ENCODE measurements around the gene DGKQ.

The DGKQ gene

DNA sequence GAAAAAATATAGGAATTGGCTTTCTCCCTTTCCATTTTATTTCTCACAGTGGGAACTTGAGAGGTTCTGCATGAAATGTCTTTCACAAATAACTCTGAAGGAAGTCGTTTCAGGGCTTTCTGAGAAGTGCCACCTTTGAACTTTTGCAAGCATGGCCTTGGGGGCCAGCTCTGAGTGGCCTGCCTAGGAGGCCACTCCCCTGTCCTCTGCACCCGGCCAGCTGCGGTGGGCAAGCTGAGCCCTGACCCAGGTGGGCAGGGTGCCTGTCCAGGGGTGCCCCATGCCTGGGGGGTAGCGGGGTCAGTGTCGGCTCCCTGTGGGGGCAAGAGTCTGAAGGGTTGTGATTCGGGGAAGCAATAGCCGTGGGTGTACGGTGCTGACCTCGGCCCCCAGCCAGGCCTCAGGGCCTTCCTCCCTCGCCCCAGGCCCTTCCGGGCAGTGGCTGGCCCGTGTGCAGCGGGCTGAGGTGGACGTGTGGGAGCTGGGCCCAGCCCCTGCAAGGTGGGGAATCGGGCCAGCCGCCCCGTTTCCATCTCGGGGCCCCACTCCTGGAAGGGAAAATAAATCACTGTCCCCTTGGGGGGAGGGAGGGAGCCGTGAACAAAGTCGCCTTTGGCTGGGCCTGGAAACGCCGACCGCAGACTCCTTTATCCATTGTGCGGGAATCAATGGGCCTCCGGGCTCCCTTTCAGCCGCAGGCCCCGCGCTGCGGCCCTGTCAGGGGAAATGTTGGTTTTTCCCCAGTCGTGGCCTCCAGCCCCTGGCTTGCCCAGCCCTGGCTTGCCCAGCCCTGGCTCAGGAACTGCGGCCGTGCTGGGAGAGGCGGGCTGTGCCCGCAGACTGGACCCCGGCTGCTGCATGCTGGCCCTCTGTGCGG is 41.2 kb upstream of the DGKQ start:
- Histone ChIP-seq H3K27me3 (ENCODE audit: control insufficient read depth, insufficient read depth, low read length) (no peaks in the 10 kb centered on the region), H3K4me1 (ENCODE audit: control insufficient read depth, insufficient read depth, low read length) (peaks cover 2% of the 10 kb centered on the region), H3K36me3 (ENCODE audit: control insufficient read depth, insufficient read depth, low read length) (no peaks in the 10 kb centered on the region), H3K27ac (ENCODE audit: low read depth, low read length) (no peak overlapping the region), H3K4me3 (ENCODE audit: low read length) (no peak overlapping the region), H3K9ac (ENCODE audit: low read length) (no peak overlapping the region)

DNA sequence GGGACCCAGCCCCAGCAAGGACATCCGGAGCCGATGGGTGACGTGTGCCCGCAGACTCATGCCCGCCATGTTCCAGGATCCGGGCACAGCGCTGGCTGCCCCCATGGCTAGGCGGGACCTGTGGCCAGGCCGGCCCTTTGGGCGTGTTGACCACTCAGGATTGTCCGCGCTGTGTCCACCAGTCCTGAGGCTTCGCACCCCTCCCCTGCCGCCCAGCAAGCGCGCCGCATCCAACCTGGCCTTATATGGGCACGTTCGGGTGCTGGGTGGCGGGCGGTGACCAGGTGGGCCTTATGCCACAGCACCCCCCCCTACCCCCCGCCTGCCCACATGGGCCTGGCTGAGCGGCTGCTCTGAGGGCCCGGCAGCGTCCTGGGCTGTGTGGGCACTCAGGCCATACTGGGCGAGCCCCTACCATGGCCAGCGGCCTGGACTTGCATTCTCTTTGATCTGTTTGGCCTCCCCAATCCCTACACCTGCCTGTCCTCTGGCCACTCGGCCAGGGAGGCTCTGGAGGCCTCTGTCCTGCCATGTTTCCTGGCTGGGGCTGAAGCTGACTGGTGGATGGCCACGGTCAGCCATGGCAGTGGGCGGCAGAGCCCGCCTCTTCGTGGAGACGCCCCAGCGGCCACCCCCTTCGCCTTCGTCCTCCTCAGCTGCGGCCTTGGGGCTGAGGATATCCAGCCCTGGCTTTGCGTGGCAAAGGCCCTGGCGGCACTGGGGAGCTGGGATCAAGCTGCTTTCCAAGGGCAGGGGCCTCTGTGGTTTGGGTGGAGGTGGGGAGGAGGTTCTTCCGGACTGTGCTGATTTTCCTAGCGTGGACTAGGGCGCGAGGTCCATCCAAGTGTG is 40.1 kb upstream of the DGKQ start:
- no peak overlapping the region for H3K4me3 ChIP-seq (ENCODE audit: low read length)
- H3K27ac ChIP-seq (ENCODE audit: low read depth, low read length), result no peak overlapping the region
- H3K36me3 ChIP-seq (ENCODE audit: control insufficient read depth, insufficient read depth, low read length), result no peaks in the 10 kb centered on the region
- H3K4me1 ChIP-seq (ENCODE audit: control insufficient read depth, insufficient read depth, low read length), result peaks cover 6% of the 10 kb centered on the region
- H3K27me3 ChIP-seq (ENCODE audit: control insufficient read depth, insufficient read depth, low read length), result peaks cover 1% of the 10 kb centered on the region
- no peak overlapping the region for H3K9ac ChIP-seq (ENCODE audit: low read length)

DNA sequence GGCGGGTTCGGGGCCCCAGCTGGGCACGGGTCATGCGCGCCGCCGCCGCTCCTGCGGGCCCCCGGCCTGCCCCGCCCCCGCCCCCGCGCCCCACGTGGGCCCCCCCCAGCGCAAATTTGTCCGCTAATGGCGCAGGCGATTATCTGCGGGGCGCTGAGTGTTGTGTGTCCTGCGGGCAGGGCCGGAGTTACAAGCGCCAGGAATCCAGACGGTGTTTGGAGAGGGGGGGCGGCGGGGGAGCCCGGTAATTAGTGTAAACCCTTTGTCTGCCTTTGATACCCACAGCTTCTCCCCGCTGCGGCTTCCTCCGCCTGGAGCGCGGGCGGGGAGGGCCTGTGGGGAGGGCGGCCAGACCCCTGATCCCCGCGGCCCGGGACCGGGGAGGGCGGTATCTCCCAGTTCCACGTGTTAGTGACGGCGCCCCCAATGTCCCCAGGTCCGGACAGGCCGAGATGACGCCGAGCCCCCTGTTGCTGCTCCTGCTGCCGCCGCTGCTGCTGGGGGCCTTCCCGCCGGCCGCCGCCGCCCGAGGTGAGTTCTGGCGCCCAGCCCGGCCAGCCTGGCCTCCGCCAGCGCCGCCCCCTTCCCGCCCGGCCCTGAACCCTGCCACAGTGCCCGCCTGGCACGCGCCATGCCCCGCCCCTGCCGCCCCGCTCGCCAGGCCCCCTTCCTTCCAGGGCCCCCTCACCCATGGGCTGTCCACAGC is 38.8 kb upstream of the DGKQ start:
- Histone ChIP-seq H3K9ac (ENCODE audit: low read length) (no peak overlapping the region), H3K4me3 (ENCODE audit: low read length) (peak overlapping the region; percentile 48), H3K27ac (ENCODE audit: low read depth, low read length) (no peak overlapping the region), H3K36me3 (ENCODE audit: control insufficient read depth, insufficient read depth, low read length) (no peaks in the 10 kb centered on the region), H3K4me1 (ENCODE audit: control insufficient read depth, insufficient read depth, low read length) (peaks cover 6% of the 10 kb centered on the region), H3K27me3 (ENCODE audit: control insufficient read depth, insufficient read depth, low read length) (peaks cover 9% of the 10 kb centered on the region)

DNA sequence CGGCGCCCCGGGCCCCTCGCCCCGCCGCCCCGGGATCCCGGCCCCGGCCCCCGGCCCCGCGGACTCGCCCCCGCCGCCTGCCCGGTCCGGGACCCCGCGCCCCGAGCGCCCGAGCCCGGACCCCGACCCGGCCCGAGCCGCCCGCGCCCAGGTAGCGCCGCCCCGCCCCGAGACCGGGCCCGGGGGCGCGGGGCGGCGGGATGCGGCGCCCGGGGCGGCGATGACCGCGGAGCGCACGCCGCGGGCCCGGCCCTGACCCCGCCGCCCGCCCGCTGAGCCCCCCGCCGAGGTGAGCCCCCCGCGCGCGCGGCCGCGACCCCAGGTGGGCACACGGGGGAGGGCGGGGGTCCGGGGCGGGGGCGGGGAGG is 38.3 kb upstream of the DGKQ start:
- Histone ChIP-seq H3K4me3 (ENCODE audit: low read length) (no peak overlapping the region), H3K27ac (ENCODE audit: low read depth, low read length) (no peak overlapping the region), H3K27me3 (ENCODE audit: control insufficient read depth, insufficient read depth, low read length) (peaks cover 9% of the 10 kb centered on the region), H3K36me3 (ENCODE audit: control insufficient read depth, insufficient read depth, low read length) (no peaks in the 10 kb centered on the region), H3K4me1 (ENCODE audit: control insufficient read depth, insufficient read depth, low read length) (peaks cover 6% of the 10 kb centered on the region), H3K9ac (ENCODE audit: low read length) (no peak overlapping the region)

DNA sequence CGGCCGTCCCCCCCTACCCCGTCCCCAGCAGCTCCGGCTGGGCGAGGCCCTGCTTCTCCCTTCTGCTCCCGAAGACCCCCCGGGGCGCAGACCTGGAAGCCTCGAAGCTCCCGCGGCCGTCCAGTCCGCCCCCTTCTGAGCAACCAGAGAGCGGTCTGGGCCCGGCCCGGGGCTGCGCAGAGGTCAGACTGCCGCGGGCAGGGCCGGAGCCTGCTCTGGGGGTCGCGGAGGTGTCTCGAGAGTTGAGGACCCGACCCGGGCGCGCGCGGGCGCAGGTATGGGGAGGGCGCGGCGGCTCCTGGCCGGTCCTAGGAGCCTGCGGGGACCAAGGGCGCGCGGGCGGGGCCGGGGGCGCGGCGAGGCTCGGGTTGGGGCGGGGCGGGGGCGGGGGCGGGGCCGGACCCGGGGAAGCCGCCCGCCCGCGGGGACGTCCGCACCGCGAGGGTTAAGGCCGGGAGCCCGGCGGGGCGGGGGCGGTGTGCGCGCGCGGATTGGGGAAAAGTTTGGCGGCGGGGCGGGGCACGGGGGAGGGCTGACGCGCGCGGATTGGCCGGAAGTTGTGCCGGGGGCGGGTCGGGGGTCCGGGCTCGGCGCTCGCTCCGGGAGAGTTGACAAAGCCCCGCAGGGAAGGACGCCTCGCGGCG is 37.8 kb upstream of the DGKQ start, which contains the start of gene FGFRL1:
FGFRL1 (plus strand) TSS at position 605 of the 644 bp plus-strand sequence. CDS start 860 bp downstream, outside the sequence.
- Histone ChIP-seq H3K4me1 (ENCODE audit: control insufficient read depth, insufficient read depth, low read length) (peaks cover 6% of the 10 kb centered on the region), H3K27ac (ENCODE audit: low read depth, low read length) (no peak within 1 kb of the TSS), H3K36me3 (ENCODE audit: control insufficient read depth, insufficient read depth, low read length) (no peaks in the 10 kb centered on the region), H3K4me3 (ENCODE audit: low read length) (peak within 1 kb of the TSS; percentile 71), H3K27me3 (ENCODE audit: control insufficient read depth, insufficient read depth, low read length) (peaks cover 11% of the 10 kb centered on the region), H3K9ac (ENCODE audit: low read length) (no peak within 1 kb of the TSS)

DNA sequence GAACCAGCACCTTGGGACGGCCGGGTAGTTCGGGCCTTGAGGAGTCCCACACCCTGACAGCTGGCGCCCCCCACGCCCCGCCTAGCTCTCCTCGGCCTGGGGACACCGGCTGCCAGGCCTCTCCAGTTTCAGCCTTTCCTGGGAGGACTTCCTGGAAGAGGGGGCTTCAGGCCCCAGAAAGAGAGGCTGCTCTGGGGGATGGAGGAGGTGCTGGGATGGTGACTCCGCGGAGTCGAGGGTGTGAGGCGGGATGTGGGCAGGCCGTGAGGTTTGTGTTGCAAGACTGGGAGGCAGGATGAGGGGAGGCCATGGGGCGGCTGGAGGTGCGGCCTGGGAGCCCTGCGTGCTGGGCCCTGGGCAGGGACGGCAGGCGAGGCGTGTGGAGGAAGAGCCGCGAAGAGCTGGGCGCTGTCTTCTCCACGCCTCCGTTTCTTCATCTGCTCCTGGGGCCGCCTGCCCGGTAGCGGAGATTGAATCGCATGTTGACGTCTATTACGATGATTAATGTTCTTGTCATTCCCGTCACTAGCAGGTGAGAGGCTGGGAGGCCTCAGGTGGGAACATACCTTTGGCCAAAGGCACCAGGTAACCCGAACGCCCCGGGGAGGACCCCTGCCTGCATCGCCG is 37.1 kb upstream of the DGKQ start:
- H3K27ac ChIP-seq (ENCODE audit: low read depth, low read length), result no peak overlapping the region
- no peak overlapping the region for H3K9ac ChIP-seq (ENCODE audit: low read length)
- peak overlapping the region; percentile 71 for H3K4me3 ChIP-seq (ENCODE audit: low read length)
- H3K4me1 ChIP-seq (ENCODE audit: control insufficient read depth, insufficient read depth, low read length), result peaks cover 6% of the 10 kb centered on the region
- H3K36me3 ChIP-seq (ENCODE audit: control insufficient read depth, insufficient read depth, low read length), result no peaks in the 10 kb centered on the region
- peaks cover 12% of the 10 kb centered on the region for H3K27me3 ChIP-seq (ENCODE audit: control insufficient read depth, insufficient read depth, low read length)

DNA sequence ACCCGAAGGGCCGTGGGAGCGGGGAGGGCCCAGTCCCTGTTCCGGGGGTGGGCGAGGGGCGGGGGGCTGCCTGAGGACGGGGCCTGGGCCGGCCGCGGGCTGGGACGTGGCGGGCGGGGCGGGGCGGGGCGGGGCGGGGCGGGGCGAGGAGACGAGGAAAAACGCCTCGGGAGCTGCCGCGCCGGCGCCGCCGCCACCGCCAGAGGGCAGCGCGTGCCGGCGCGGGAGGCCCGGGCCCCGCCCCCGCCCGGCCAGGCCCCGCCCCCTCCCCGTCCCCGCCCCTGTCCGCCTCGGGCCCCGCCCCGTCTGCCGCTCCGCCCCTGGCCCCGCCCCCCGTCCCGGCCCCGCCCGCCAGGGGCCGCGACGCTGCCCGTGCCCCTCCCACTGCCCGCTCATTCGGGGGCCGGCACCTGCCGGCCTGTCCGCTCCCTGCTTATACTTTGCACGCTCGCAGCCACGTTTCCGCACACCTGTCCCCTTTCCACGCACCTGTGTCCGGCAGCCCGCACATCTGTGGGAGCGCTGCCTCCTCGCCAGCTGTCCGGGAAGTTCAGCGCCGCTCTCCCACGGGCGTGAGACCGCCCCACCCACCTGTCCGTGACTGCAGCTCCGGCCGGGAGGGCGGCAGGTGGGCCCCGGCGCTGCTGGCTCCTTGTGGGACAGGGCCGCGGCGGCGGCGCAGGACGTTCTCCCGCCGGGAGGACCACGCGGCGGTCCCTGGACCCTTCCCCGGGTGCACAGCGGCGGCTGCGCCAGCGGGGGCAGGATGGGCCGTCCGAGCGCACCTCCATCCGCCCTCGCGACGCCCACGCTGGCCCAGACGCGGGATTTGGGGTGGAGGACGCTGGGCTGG is 36.4 kb upstream of the DGKQ start:
- H3K9ac ChIP-seq (ENCODE audit: low read length), result peak overlapping the region; percentile 49
- H3K4me1 ChIP-seq (ENCODE audit: control insufficient read depth, insufficient read depth, low read length), result peaks cover 6% of the 10 kb centered on the region
- peaks cover 20% of the 10 kb centered on the region for H3K27me3 ChIP-seq (ENCODE audit: control insufficient read depth, insufficient read depth, low read length)

DNA sequence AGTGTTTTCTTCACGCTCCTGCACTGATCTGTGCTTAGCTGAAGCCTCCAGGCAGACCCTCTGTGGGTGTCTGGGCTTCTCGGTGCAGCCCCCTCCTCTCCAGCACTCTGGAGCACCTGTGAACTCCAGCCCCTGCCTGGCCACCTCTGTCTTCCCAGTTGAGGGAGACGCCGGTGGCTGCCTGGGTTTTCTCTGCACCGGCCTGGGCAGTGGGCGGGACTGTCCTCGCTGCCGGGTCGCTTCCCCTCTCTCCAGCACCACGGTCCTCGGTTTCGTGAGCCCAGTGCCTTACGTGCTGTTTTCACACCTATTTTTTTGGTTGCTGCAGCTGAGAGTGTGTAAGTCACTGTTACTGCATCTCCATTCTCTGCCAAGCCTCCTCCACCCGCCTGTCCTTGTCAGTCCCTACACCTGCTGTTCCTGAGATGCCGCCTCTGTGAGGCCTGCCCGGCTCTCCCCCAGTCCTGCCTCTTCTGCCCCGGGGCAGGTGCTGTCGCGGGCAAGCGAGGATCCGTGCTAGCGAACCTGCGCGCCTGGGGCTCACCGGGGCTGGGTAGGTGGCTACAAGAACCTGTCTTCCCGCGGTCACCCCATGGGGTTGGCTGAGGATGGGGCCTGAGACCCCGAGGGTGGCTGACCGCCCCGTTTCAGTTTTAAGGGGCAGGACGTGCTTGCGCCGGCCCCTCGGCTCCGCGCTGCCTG is 35.6 kb upstream of the DGKQ start:
- Histone ChIP-seq H3K4me1 (ENCODE audit: control insufficient read depth, insufficient read depth, low read length) (peaks cover 6% of the 10 kb centered on the region), H3K9ac (ENCODE audit: low read length) (peak overlapping the region; percentile 53), H3K4me3 (ENCODE audit: low read length) (peak overlapping the region; percentile 86), H3K27me3 (ENCODE audit: control insufficient read depth, insufficient read depth, low read length) (peaks cover 23% of the 10 kb centered on the region), H3K36me3 (ENCODE audit: control insufficient read depth, insufficient read depth, low read length) (no peaks in the 10 kb centered on the region), H3K27ac (ENCODE audit: low read depth, low read length) (no peak overlapping the region)

More for the DNA sequence above, 36.4 kb upstream of the DGKQ start:
- no peaks in the 10 kb centered on the region for H3K36me3 ChIP-seq (ENCODE audit: control insufficient read depth, insufficient read depth, low read length)
- H3K27ac ChIP-seq (ENCODE audit: low read depth, low read length), result no peak overlapping the region
- peak overlapping the region; percentile 86 for H3K4me3 ChIP-seq (ENCODE audit: low read length)

DNA sequence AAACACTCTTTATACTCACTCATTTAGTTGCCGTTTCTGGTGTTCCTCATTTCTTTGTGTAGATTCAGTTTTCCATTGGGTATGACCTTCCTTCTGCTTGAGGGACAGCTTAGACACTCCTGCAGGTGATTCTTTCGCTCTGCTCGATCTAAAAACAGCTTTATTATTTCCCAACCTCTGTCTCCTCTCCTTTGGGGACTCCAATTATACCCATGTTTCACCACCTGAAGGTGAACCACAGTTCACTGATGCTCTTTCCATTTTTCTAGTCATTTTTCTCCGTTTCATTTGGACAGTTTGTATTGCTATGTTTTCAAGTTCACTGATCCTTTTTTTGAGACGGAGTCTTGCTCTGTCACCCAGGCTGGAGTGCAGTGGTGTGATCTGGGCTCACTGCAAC is 33.5 kb upstream of the DGKQ start:
- Histone ChIP-seq H3K36me3 (ENCODE audit: control insufficient read depth, insufficient read depth, low read length) (no peaks in the 10 kb centered on the region), H3K4me1 (ENCODE audit: control insufficient read depth, insufficient read depth, low read length) (peaks cover 6% of the 10 kb centered on the region), H3K4me3 (ENCODE audit: low read length) (no peak overlapping the region), H3K27me3 (ENCODE audit: control insufficient read depth, insufficient read depth, low read length) (peaks cover 31% of the 10 kb centered on the region), H3K9ac (ENCODE audit: low read length) (no peak overlapping the region), H3K27ac (ENCODE audit: low read depth, low read length) (no peak overlapping the region)

DNA sequence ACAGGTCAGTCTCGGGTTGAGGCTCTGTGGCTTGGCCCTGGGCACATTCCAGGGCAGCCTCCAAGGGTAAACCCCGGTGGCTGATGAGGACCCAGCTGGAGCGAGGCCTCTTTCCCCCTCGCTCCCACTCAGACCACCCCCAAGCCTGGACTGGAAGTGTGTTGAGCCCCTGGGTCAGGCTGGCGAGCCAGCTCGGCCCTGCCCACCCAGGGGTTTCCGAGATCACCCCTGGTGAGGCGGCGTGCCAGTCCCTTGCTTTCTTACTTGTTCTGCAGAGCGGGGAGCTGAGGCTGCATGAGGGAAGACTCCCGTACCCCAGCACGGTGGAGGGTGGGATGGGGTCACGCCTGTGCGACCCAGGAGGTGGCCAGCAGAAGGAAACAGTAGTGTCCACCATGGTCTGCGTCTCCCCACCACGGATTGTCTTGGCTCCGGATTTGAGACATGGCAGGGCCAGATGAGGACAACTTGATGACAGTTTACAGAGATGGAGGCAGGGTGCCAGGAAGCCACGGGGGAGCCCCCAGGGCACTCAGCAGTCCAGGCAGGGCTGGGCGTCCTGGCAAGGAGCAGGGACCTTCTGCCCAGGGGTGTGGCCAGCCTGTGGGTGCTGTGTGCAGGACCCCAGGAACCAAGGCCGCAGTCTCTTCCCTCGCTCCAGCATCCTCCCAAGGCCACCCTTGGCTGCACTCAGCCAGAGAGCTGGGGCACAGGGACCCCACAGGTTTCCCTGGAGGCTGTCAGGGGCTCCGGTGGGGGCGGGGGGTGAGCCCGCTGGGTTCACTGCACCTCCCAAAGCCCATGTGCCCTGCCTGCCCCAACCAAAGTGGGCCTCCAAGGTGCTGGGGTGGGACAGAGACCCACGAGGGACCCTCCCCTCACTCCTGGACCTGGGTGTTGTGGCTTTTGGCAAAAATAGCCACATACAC is 31.5 kb upstream of the DGKQ start:
- Histone ChIP-seq H3K27me3 (ENCODE audit: control insufficient read depth, insufficient read depth, low read length) (peaks cover 46% of the 10 kb centered on the region), H3K27ac (ENCODE audit: low read depth, low read length) (no peak overlapping the region), H3K36me3 (ENCODE audit: control insufficient read depth, insufficient read depth, low read length) (no peaks in the 10 kb centered on the region), H3K4me1 (ENCODE audit: control insufficient read depth, insufficient read depth, low read length) (peaks cover 4% of the 10 kb centered on the region), H3K9ac (ENCODE audit: low read length) (no peak overlapping the region), H3K4me3 (ENCODE audit: low read length) (no peak overlapping the region)
